ACHN (cell line): ENCODE results near the gene DCK.

Experiments
- DNase-seq: peaks from one replicate; pipeline ENCODE4 v3.0.0-alpha.2; 2015
- in situ Hi-C: cut with HindIII; loops from 2 replicates; pipeline ENCODE4 v1.10.0; 2017; ENCODE audit warnings: low sequenced_read_pairs, low pct_ligation_motif_present, low pct_unique_long_range_greater_than_20kb

Gene DCK

GRCh38 chr4:70993181-70994068 is at the start of gene DCK:
DCK (plus strand) TSS chr4:70993649; CDS start chr4:70993836, 187 bp downstream.
- DNase-seq: peak; percentile 90
- in situ Hi-C loops: no loop called here

- in situ Hi-C loops: no loop called here
- DNase-seq: no peak
Measured at GRCh38 chr4:70945046-70945445, 48.4 kb upstream of the DCK start.

GRCh38 chr4:70945452-70946055 is 47.9 kb upstream of the DCK start:
- in situ Hi-C loops: no loop called here
- DNase-seq: no peak

GRCh38 chr4:70946939-70947338 is 46.5 kb upstream of the DCK start:
- DNase-seq: no peak
- in situ Hi-C loops: no loop called here

- in situ Hi-C loops: no loop called here
- DNase-seq: no peak
Measured at GRCh38 chr4:70948665-70949260, 44.7 kb upstream of the DCK start.

- no peak for DNase-seq
- in situ Hi-C loops: no loop called here
Measured at GRCh38 chr4:70954032-70954431, 39.4 kb upstream of the DCK start.

- in situ Hi-C loops: no loop called here
- no peak for DNase-seq
Measured at GRCh38 chr4:70956549-70957210, 36.8 kb upstream of the DCK start.

GRCh38 chr4:70958681-70959080 is 34.8 kb upstream of the DCK start:
- in situ Hi-C loops: no loop called here
- DNase-seq: no peak

- in situ Hi-C loops: no loop called here
- no peak for DNase-seq
Measured at GRCh38 chr4:70969076-70969475, 24.4 kb upstream of the DCK start.

GRCh38 chr4:70976252-70976651 is 17.2 kb upstream of the DCK start:
- DNase-seq: no peak
- in situ Hi-C loops: no loop called here

GRCh38 chr4:70979445-70980008 is 13.9 kb upstream of the DCK start:
- in situ Hi-C loops: no loop called here

GRCh38 chr4:70980196-70980595 is 13.3 kb upstream of the DCK start:
- in situ Hi-C loops: no loop called here
- DNase-seq: no peak

More at GRCh38 chr4:70979445-70980008, 13.9 kb upstream of the DCK start:
- no peak for DNase-seq

- DNase-seq: no peak
- in situ Hi-C loops: no loop called here
Measured at GRCh38 chr4:70984106-70984505, 9.3 kb upstream of the DCK start.

- DNase-seq: no peak
- in situ Hi-C loops: no loop called here
Measured at GRCh38 chr4:70984589-70984988, 8.9 kb upstream of the DCK start.

- DNase-seq: no peak
- in situ Hi-C loops: no loop called here
Measured at GRCh38 chr4:70991596-70991995, 1.9 kb upstream of the DCK start.

GRCh38 chr4:70992391-70992881 is 1.0 kb upstream of the DCK start:
- in situ Hi-C loops: no loop called here
- no peak for DNase-seq

GRCh38 chr4:70994069-70994366 is 569 bp downstream of the DCK start:
- no peak for DNase-seq
- in situ Hi-C loops: no loop called here

GRCh38 chr4:70994387-70995099 is 1.1 kb downstream of the DCK start:
- no peak for DNase-seq
- in situ Hi-C loops: no loop called here
